Endometrium (tissue), 2 donors: ENCODE data around the gene TAS1R1.

ENCODE experiments used
- FAIRE-seq: peaks from 2 replicates; lab custom pipeline; 2012; peaks lifted over from hg19 to GRCh38; lab: Jason Lieb, UNC
- donor health status: control.
- donor health status: control.

TAS1R1 gene

GRCh38 chr1:6554907-6555778, at the start of gene TAS1R1:
TAS1R1 (plus strand) TSS chr1:6555307; CDS start chr1:6555374, 67 bp downstream.
- FAIRE-seq: no peak

DNA sequence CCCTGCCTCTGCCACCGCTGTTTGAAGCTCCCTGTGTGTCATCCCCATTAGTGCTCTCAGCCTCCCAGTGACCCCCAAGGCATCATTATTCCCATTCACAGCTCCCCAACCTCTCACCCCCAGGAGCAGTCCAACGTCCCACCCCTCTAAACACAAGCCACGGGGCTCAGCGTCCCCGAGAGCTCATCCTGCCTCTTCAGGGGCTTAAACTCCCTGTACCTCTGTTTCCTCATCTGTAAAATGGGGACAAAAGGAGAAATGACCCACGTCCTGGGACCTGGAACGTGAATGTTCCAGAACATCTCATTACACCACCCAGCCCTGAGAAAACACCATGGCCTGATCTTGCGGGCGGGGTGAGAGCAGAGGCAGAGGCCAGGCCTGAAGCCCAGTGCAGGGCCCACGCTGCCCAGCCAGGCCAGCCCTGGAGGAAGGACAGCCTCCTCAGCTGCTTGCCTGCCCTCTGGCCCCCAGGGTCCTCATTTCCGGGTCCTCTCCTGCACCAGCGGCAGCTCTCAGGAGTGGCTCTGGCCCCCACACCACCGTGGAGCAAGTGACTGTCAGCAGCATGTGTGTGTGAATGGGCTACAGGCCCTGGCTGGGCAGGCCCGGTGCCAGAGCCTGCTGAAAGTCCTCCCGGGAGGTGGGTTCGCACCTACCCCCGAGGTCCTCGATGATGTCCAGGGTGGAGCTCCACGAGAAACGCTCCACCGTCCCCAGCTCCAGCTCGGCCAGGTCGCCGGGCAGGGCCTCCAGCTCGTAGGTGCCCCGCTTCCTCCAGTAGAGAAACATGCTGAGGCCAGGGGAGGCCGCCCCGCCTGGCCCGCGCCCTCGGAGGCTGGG, 49.5 kb upstream of the TAS1R1 start:
- no peak for FAIRE-seq

DNA sequence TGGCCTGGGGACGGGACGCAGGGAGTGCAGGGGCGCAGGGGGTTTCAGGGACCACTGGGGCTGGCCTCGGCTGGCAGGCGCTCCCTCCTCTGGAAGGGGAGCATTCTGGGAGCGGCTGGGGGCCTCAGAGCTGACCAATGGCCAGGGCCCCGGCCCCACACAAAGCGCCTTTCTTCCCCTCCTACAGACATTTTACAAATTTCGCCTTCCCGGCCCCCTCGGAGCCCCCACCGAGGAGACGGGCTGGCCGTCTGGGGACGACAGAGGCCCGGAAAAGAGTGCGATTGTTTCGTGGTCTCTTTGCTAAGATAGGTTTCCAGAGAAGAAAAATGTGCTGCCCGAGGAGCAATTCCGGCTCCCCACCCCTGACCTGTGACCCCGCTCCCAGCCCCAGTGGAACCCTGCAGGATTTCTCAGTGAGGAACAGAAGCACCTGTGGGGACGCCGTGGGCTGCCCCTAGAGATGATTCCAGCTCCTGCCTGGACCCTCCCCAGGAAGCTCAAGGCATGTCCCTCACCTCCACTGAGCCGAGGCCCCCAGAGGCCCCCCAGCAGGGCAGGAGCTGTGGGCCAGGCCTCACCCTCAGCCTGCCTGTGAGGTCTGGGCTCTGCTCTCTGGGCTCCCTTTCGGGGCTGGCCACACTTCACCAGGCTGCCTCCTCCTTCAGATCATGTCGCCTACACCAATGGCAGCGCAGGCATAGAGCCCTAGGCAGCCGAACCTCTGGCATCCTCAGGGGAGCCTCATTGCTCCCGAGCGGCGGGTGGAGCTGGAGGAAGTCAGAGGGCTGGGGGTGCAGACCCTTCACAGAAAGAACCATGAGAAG, 48.7 kb upstream of the TAS1R1 start:
- FAIRE-seq: no peak

- FAIRE-seq: no peak
These were observed 48.1 kb upstream of the TAS1R1 start for GRCh38 chr1:6507037-6507428.

DNA sequence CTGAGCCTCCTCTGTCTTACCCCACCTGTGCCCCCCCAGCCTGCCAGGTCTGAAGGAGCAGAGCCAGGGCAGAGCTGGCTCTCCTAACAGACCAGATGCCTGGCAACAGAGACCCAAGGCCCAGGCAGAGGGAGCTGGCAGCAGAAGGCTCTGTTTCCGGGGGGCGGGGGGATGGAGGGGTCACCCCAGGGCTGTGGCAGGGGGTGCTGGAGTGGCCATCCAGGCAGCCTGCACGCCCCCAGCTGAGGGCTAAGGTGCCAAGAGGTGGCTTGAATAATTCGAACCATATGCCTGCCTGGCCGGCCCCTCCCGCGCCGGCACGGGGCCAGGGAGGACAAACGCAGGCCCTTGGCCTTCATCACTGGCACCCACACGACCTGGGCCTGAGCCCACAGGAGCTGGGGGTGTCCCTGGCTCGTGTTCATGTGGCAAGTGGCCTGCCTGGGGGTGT, 47.6 kb upstream of the TAS1R1 start:
- FAIRE-seq: no peak

DNA sequence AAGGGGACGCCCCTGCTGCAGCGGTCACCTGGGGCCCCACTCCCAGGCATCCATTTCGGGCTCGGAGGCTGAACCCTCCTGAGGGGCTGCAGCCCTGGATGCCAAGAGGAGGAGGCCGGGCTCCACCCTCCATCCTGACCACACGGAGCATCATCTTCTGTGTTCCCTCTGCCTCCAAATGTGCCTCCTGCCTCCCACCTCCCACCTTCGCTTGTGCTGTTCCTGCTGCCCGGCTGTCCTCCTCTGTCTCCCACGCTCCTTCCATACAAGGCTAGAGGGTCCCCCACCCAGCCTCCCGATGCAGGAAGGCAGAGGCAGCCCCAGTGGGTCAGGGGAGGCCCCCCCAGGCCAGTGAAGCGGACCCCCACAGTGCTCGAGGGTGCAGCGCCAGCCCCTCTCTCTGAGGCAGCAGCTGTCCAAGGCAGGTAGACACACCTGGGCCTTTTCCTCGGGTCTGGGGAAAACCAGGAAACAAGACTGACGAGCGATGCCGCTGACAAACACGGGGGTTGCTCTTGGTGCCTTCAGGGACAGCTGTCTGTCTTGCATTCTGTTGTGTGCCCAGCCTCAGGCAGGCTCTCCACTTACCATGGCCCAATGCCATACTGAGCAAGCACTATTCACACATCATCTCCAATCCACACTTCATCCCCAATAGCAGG, 46.8 kb upstream of the TAS1R1 start:
- FAIRE-seq: no peak

DNA sequence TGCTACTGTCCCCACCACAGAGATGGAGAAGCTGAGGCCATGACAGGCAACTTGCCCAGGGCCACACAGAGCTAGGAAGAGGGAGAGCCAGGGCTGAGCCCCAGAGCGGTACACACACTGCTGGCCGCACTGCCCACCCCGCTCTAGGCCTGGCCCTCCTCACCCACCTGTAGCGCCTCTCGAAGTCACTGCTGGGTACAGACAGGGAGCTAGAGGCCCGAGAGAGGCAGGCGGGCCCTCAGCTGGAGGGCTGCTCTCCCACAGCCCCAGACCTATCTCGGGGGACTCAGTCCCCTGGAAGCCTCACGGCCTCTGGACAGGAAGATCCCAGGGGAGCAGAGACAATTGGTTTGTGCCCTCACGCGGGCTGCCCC, 46.3 kb upstream of the TAS1R1 start:
- no peak for FAIRE-seq

DNA sequence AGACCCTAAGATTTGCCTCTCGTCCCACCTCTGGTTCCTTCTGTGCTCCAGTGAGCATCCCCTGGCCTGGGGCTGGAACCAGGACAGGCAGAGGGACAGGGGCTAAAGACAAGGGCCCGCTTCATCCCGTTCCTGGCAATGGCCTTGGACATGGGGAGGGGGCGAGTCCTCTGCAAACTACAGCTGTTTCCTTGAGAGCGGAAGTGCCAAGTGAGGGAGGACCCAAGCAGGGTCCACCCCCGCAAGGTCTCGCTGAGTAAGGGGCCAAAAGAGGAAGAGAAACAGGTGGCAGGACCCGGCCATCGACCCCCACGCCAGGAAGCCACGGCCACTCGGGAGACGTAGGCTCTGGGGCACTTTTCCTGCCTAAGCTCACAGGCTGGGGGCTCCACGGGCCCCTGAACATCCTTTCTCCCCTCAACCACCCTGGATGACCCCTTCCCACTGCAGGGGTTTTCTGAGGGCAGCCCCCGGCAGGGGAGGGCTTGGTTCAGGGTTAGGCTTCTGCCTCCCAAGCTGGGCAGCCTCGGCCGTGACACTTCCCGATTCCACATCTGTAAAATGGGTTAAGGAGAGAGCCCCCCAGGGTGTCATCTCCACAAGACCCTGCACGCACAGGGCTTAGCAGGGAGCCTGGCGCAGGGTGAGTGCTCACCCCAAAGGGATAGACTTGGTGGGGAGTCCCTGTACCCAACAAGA, 45.7 kb upstream of the TAS1R1 start:
- no peak for FAIRE-seq

DNA sequence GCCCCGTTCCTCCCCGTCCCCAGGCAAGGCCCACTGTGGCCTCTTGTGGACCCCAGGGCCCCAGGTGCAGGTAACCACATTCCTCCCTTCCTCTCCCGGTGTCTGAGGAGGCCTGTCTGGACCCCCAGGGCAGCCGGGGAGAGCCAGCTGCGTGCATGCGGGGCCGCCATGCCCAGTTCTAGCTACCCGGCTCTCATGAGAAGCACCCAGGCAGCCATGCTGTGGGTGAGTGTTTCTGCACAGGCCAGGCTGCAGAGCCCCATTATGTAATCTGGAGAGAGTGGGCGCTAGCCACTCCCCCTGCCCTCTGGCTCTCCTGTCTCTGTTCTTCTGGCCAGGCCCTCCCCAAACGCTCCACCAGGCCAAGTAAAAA, 45.2 kb upstream of the TAS1R1 start:
- FAIRE-seq: no peak

GRCh38 chr1:6510493-6510892, 44.6 kb upstream of the TAS1R1 start:
- FAIRE-seq: no peak

- FAIRE-seq: no peak
These were observed 44.1 kb upstream of the TAS1R1 start for GRCh38 chr1:6511056-6511455.

DNA sequence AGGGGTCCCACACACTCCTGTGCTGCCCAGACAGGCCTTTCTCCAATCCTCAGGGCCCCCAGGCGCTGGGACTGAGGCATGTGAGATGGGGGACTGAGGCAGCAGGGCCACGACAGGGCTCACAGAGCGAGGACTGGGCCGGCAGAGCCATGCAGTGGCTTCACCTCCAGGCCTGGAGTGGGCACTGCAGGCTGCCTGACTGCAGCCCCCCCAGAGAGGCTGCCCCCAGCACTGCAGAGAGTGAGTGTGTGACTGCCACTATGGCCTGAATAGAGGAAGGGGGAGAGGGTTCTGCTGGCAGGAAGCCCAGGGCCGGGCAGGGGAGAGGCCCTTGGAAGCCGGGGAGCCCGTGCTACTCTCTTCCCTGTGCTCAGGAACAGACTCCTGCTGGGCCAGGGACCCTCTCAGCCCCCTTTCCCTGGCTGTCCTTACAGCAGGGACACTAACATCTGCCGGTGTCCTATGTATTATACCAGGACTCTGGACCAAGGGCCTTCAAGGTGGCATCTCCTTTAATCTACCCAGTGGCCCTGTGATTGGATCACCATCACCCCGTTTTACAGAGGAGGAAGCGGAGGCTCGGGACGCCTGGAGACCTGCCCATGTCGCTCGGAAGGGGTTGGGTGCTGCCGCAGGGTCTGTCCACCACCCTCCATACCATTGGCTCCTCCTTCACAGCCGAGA, 43.4 kb upstream of the TAS1R1 start:
- no peak for FAIRE-seq

DNA sequence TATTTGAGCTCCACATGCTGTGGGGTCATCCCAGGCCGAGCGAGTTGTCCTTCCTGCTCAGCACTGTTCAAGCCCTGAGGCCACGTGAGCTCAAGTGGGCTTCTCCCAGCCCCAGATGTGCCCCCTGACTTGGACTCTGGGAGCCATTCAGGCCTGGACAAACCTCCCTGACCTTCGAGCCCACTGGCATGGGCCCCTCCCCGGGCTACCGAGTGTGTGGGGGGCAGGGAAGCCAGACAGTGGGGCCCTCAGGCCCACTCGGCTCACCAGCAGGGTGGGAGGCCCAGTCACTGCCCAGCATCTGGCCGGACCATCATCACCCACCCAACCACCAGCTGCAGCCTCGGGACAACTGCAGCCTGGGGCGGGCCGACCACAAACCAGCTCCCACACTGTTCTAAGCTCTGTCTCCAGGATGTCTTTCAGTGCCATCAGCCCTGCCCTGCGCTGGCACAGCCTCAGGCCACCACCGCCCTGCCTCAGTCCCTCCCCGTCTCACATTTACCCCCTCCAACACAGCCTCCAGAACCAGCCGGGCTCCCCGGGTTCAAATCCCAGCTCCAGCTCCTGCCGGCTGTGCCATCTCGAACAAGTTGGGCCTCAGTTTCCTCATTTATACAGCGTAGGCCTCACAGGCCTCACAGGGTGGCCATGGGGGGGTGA, 42.7 kb upstream of the TAS1R1 start:
- no peak for FAIRE-seq

DNA sequence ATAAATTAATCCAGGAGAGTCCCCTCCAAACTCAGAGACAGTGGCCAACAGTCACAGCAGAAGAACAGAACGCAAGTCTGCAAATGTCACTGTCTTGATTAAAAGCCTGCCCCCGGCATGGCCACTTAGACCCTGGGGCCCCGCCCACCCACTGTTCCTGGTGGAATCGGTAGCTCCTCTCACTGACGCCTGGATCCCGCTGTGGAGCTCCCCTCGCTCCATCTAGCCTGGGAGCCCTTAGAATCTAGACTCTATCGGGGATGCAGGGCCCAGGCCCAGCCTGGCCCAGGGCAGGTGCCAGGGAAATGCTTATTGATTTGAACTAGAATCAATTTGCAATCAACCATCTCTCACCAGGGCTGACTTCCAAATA, 42.2 kb upstream of the TAS1R1 start:
- FAIRE-seq: no peak

- FAIRE-seq: no peak
These were observed 41.7 kb upstream of the TAS1R1 start for GRCh38 chr1:6513320-6513801.

- FAIRE-seq: no peak
These were observed 39.3 kb upstream of the TAS1R1 start for GRCh38 chr1:6515771-6516170.

GRCh38 chr1:6517435-6517851, 37.7 kb upstream of the TAS1R1 start:
- FAIRE-seq: no peak

- no peak for FAIRE-seq
These were observed 35.6 kb upstream of the TAS1R1 start for GRCh38 chr1:6519491-6519934.

DNA sequence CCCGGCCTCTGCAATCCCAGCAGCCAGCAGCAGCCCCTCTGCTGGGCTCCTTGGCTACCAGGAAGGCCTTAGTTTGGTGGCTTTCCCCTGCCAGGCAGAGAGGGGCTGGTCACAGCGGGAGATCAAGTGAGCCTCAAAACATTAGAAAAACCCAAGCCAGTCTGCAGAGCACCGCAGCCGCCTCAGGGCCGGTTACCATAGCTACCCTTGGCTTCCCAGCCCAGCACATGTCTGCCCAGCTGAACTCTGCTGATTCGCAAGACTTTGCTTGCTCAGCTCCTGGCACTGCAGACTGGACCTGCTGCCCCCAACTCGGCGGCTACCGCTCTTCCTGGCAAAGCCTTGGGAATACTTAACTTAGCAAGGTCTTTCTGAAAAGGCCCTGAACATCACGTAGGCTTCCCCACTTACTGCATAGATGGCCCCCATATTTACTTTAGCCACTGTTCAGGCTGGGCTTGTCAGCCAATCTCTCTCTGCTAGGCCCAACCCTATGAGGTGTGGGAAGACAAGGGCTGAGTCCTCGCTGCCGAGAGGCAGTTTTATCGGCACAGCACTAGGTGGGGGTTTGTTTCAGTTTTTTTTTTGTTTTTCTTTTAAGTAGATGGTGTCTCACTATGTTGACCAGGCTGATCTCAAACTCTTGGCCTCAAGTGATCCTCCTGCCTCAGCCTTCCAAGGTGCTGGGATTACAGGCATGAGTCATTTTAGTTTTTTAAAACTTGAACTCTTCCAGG, 35.0 kb upstream of the TAS1R1 start:
- FAIRE-seq: no peak
